GM19463 (cell line): ENCODE data around the gene CARMIL1.
"Not testable (repeated sequence)": the region's sequence is repeated elsewhere in the genome, so short reads cannot be mapped to it uniquely, and the experiment has no call there.

ENCODE experiments used
- ATAC-seq: cut with Tn5 transposase; IDR thresholded peaks from one replicate; pipeline ENCODE4 v1.9.1; 2021; ENCODE audit warnings: mild to moderate bottlenecking, moderate library complexity; ENCODE audit not compliant: unreplicated experiment

CARMIL1 gene

DNA sequence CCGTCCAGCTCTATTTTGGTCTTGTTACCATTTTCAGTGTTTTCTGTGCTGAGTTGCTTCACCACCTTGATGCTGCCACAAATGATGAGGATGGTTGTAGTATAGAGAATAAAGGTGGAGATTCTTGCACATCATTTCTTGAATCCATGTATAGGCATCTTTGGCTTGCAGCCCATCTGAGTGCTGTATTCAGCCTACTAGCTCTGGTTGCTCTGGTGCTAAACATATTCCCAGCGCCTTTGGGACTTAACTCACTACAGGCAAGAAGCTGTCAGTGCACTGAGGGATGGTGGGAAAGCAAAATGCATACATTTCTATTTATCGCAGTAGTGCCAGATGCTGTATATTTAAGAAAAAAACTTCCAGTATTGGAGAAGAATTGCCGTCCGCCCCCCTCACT lies 86.0 kb downstream of the CARMIL1 start:
- ATAC-seq = no peak

DNA sequence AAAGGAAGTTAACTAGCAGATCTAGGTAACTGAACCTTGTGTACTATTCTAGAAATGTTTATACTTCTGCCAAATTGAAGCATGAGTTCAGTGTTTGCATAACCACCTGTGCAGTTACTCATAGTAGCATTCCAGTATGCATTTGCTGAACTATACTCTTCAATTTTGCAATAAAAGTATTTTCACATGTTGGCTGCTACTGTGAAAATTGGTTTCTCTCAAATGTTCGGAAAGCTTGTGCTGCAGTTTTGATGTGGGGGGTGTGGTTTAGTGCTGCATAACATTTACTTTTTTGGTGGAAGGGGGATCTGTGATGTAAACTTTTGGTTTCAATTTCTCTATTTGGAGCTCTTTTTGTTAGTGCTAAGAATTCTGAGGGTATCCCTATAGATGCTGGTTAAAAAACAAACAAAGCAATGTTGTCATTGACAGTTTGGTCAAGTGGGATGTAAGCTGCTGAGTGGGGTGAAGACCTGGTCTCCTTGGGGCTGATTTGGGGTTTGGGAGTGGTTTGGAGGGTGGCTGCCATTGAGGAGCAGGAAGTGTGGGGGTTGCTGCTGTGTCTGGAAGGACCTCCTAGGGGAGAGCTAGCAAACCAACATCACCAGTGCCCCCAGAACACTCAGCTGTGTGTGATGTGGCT lies 87.8 kb downstream of the CARMIL1 start:
- ATAC-seq = no peak

DNA sequence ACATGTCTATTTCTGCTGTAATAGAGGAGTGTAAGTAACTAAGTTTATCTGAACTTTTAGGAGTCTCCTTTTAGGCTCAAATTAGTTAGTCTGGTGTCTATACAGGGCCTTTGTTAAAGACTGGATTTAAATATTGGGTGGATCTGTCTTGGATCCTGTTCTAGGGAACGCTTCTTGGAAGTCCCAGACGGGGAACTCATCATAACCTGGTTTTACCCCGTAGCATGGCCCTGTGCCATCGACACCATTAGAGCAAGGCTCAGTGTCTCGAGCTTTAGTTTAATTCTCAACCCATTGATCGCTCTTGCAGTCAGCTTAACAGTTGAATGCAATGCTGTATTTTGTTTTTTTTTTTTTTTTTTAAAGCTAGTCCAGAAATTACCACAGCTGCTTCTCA lies 89.9 kb downstream of the CARMIL1 start:
- ATAC-seq = no peak

DNA sequence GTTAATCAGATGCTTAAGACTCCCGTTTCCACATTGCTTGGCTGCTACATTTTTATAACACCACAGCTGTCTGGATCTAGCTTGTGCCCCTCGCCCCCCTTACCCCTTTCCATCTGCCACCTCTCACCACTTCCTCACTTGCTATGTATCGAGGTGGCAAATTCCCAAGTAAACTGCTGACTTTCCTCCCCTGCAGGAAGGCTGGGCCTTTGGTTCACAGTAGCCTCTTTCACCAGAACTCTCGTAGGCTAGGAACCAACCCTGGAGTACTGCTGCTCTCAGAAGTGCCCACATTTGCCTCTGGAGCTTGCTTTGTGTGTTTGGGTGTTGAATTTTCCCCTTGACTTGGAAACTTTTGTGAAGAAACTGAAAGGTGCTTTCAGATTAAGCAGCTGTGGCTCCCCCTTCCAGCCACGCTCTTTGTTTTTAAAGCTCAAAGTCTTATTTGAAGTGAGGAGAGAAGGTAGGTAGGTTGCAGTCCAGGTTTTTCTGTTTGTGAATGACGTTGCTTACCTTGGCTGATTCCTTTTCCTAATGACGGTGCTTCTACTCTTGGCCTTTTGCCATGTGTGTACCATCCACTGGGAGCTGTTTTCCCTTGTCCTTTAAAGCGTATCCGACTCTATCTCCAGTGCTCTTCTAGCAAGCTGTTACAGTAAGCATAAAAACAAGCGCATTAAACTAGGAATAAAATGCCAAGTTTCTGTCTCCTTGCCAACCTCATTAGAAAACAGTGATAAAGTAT lies 90.4 kb downstream of the CARMIL1 start:
- no peak for ATAC-seq

DNA sequence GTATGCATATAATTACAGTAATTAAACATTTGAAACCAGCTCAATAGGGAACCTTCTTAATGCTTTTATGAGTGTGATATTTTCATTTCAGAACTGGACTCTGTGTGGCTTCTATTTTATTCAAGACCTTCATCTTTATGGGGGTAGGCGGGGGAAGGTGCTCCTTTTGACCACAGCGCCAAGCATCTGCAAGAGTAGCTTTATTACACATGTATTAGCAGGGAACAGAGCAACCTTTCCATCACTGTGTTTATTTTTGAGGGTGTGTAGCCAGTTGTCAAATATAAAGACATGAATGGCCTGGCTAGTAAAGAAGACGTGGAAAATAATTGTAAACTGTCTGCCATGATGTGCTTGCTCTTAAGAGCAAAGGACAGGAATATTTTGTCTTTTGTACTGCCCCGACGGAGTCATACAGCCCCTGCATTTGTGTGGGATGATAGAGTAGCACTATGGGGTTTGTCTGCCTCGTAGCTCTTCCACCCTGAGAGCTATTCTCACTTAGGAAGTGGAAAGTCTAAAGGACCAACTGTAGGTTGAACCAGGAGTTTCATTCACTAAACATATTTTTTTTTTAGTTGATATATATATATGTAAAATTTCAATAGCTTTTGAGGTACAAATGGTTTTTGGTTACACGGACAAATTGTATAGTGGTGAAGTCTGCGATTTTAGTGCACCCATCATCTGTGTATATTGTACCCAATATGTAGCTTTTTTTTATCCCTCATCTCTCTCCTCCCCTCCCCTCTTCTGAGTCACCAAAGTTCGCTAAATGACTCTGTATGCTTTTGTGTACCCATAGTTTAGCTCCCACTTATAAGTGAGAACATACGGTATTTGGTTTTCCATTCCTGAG lies 91.2 kb downstream of the CARMIL1 start:
- ATAC-seq = no peak

DNA sequence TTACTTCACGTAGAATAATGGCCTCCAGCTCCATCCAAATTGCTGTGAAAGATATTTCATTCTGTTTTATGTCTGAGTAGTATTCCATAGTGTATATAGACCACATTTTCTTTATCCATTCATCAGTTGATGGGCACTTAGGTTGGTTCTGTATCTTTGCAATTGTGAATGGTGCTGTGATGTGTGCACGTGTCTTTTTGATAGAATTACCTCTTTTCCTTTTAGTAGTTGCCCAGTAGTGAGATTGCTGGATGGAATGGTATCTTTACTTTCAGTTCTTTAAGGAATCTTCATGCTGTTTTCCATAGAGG lies 91.8 kb downstream of the CARMIL1 start:
- no peak for ATAC-seq

DNA sequence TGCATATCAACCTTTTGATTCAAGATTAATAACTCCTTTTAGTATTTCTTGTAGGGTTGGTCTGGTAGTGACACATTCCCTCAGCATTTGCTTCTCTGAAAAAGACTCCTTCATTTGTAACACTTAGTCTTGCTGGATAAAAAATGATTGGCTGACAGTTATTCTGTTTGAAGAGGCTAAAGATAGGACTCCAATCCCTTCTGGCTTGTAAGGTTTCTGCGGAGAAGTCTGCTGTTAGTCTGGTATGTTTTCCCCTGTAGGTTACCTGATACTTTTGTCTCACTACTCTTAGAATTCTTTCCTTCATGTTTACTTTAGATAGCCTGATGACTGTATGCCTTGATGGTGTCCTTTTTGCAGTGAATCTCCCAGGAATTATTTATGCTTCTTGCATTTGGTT lies 96.0 kb downstream of the CARMIL1 start:
- ATAC-seq = no peak

DNA sequence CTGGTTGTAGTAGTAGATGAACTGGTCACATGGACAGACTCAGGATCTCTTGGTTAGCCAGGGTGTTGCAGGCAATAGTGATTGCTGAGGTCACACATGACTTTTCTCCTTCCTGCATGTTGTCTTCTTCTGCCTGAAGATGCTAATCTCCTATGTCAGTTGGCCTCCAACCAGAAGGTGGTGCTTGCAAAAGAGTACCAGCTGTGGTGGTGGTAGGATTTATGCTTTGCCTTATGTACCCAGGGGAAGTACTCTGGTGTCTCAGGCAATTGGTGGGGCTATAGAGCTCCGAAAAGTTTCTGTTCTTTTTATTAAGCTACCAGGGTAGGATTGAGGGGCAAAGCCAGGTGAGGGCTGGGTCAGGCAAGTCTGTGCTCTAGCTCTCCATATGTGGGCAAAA lies 98.5 kb downstream of the CARMIL1 start:
- no peak for ATAC-seq

DNA sequence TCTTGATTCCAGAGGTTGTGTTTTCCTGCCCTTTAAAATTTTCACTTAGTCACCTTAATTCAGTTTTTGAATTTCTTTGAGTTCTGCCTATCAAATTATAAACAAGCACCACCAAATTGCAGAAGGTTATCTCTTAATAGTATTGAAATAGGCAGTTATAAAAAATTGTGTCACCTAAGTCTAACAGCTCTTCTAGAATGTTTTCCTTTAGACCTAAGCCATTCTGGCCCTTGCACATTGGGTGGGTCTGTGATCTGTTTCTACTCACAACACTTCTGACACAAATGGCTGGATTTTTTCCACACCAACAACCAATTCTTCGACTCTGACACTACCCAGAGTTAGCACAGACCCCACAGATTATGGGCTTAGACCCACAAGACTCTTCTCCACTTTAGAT lies 101.9 kb downstream of the CARMIL1 start:
- no peak for ATAC-seq

DNA sequence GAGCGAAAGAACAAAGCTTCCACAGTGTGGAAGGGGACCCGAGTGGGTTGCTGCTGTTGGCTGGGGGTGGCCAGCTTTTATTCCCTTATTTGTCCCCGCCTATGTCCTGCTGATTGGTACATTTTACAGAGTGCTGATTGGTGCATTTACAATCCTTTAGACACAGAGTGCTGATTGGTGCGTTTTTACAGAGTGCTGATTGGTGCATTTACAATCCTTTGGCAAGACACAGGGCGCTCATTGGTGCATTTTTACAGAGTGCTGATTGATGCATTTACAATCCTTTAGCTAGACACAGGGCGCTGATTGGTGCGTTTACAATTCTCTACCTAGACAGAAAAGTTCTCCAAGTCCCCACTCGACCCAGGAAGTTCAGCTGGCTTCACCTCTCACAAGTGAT lies 103.3 kb downstream of the CARMIL1 start:
- ATAC-seq = not testable (repeated sequence)

DNA sequence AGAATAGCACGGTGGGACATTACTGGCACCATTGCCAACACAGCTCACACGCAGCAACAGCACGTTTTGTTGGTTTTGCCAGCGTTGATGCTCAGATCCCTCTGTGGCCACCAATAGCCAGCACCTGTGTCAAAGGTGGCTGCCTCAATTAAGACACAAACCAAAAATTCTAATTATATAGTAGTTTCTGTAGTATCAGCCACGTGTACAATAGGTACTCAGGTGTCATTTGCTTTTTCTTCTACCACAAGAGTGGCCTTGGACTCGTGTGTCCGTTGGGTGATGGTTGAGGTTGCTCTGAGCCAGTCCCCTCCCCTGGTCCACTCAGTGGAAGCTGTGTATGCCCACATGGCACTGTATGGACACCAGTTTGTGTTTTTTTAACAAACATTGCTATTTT lies 105.1 kb downstream of the CARMIL1 start:
- no peak for ATAC-seq

DNA sequence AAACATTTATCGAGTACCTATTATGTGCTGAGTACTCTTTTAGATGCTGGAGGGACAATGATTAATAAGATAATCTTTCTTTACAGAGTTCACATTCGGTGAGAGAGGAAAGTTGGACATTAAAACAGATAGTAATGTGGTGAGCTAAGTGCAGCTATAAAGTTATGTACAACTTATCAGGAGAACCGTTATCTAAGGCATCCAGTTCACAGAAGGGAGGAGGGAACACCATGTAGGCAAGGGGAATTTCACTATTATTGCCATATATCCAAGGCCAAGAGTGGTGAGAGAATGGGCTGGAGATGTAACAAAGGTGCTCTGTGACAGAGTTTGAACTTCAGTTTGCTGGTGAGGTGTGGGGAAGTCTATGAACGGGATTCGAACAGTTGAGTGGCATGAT lies 105.8 kb downstream of the CARMIL1 start:
- ATAC-seq = no peak

DNA sequence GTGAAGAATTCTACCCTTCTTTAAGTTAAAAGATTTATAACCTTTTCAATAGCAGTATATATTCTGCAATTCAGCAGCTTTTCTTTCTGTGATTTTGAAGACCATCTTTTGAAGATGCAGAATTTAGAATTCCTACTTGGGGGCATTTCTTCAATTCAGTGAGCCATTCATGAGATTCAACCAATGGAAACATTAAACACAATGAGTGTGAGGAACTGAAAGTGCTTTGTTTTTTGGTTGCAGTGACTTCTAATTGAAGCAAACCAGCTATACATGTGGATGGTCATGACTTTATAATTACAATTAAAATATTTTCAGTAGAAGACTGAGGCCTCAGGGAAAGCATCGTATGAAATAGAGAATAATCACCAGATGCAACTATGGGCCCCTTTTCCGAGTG lies 108.3 kb downstream of the CARMIL1 start:
- peak; percentile 70 for ATAC-seq

DNA sequence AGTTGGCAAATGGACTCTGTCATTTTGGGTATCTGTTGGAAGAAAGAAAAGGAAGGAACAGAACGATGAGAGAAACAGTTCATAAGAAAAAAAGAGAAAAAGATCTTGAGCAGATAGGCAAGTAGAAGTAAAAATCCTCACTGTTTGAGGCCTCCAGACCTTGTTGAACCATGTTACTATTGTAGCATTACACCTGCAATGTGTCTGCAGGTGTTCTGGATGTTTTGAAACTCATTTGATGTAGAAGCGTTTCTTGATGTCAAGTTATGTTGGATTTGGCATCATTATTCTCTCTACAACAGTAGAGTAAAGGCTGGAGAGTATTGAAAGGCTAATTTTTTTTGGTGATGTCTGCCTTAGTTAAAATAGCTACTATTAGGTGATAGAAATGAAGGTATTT lies 108.7 kb downstream of the CARMIL1 start:
- ATAC-seq = peak; percentile 24

DNA sequence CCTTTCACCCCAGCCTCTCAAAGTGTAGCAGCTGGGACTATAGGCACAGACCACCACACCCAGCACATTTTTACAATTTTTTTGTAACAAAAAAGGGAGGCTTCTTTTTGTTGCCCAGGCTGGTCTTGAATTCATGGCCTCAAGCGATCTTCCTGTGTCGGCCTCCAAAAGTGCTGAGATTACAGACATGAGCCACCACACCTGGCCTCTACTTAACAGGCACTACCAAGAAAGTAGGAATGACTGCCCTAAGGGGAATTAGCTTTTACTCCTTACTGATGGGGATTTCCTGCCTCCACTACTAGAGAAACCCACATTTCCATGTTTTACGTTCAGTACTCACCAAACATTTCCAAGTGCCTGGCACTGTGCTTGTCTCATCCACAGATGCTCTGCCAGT lies 109.6 kb downstream of the CARMIL1 start:
- ATAC-seq = no peak

DNA sequence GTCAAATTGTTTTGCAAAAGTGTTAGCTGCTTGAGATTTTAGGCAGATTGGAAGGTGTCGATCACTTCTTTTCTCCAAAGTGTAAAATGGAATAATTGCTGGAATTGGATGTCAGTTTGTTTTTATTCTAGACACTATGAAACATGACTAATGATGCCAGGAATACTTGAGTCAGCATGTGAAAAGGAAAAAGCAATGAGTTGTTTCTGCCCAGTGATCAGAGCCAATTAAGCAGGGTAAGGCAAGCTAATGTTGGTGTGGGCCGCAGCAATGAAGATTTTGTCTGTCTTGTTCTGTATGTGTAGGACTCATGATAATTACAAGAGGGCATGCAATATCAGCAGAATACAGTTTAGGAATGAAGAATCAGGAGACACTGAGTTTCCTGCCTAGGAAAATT lies 110.3 kb downstream of the CARMIL1 start:
- no peak for ATAC-seq

DNA sequence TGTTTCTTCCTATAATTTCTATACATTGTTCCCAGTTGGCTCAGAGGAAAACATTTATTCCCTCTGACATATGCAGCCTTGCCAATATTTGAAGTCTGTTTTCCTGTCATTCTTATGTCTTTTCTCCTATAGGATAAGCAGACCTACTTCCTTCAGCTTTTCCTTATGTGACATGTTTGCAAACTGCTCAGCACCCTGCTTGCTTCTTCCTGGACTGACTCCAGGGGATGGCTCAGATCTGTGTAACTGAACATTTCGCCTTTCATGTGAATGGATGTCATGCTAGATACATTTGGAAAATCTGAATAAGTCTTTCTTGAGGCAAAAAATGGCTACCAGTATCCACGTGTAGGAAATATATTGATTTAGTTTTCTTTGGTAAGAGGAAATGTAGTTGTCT lies 113.2 kb downstream of the CARMIL1 start:
- no peak for ATAC-seq

DNA sequence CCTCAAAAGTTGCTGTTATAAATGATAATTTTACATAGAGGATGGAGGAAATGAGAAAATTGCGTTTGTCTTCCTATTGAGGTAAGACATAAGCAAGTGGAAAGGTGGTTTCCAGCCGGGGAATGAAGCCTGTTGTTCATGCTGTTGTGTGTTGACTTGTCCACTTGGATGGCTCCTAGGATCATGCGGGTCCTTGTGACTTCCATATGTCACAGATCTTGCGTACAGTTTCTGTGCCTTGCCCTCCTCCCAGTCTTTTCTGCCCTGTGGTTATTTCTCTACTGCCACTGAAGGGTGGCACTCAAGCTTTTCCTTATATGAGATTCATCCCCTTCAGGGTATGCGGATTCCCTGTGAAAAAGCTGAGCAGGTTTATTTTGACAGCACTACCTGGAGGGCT lies 116.6 kb downstream of the CARMIL1 start:
- no peak for ATAC-seq

DNA sequence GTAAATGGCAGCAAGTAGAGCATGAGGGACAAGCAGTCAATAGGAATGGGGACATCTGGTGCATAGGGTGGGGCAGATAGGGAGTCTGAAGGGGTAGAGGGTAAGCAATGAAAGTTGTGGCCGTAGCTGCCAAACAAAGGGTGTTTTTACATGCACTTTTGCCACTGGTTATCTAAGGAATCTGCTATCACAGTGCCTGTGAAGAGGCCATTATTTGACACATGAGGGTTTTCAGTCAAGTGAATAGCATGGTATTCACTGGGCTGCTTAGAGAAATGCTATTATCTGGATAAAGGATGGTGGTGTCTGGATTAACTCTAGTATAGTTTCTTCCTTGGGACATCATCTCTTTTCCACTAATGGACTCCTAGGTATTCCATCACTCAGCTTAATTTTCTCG lies 118.2 kb downstream of the CARMIL1 start:
- ATAC-seq = no peak

DNA sequence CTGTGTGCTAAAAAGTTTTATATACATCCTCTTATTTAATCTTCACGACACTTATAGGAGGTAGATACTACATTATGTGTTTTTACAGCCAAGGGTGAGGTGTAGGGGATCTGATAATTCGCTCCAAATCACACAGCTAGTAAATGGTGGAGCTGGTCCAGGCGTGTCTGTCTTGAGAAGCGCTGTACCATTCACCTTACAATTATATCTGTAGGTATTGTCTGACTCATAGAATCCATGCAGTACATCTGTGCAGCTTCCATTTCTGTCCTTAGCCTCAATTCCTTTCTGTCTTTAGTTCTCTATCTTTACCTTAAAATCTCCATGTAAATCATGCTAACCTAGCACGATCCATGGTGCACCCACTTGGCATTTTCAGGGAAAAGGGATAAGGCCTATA lies 120.7 kb downstream of the CARMIL1 start:
- no peak for ATAC-seq

DNA sequence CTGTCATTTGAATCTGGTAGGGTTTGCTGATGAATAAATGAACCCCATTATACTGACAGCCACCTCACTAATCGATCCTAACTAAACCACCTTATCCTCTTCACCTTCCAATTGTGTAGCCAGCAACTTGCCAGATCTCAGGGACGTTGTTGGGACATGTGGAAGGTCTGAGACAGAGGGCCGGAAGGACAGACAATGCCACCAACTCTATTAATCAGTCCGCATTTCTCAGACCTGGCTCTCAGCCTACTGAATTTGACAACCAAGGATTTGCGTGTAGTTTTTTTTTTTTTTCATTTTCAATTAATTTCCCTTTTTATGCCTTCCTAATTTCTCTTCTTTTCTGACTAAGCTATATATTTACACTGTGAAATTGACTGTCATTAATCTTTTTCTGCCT lies 122.5 kb downstream of the CARMIL1 start:
- ATAC-seq = no peak

DNA sequence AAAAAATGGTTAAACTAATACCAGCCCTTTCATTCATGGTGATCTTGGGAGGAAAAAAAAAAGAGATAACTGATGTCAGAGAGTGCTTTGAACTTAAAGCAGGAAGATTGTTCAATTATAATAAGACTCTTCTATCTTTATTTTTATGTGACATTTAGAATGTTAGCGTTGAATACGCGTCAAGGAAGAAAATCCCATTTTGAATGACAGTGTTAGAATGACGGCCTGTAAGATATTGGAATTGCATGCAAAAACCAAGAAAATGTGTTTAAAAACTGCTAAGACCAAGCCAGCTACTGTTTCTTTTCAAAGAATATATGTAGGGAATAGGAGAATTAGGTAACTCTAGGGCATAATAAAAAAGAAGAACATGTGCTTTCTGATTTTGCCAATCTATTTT lies 123.0 kb downstream of the CARMIL1 start:
- ATAC-seq = no peak
